Measurements from ENCODE around the gene SEMA6A. TPM values are rescaled to one million over a fixed set of nuclear protein-coding genes. Genes with fewer than 3 reads are reported as not detected.

Gene SEMA6A
- total RNA-seq, 1 donor from 2014 or later, result 0.19 TPM

DNA sequence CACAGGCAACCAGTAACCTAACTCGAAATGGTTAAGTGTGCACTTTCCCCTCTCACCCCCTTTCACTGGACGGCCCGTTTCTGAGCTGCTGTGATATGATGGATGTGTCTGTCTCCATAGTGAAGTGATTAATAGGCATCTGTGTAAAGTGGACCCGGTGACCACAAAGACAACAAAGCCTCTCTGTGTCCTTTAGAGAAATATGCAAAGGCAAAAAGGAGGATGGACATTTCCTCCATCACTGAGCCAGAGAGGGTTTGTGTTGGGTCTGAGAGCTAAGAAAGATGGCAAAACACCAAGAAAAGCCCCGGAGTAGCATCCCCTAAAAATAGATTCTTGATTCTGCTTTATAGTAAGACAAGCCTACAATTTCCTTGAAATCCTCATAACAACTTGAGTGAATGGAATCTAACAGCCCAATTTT is 120.6 kb downstream of the SEMA6A start:
- no peaks in the 10 kb centered on the region for H3K27me3 Mint-ChIP-seq
- H3K36me3 Mint-ChIP-seq (ENCODE audit: low read depth), result no peaks in the 10 kb centered on the region
- H3K4me3 Mint-ChIP-seq, result no peak overlapping the region
- intact Hi-C loops (cut with micrococcal nuclease), result no loop called here
- no peaks in the 10 kb centered on the region for H3K9me3 Mint-ChIP-seq
- no peak overlapping the region for H3K27ac Mint-ChIP-seq
- H3K4me1 Mint-ChIP-seq, result peaks cover 3% of the 10 kb centered on the region
- DNase-seq, result no peak

- peaks cover 3% of the 10 kb centered on the region for H3K4me1 Mint-ChIP-seq
- no peaks in the 10 kb centered on the region for H3K9me3 Mint-ChIP-seq
- no peaks in the 10 kb centered on the region for H3K36me3 Mint-ChIP-seq (ENCODE audit: low read depth)
- no peak overlapping the region for H3K4me3 Mint-ChIP-seq
- intact Hi-C loops (cut with micrococcal nuclease), result no loop called here
- no peaks in the 10 kb centered on the region for H3K27me3 Mint-ChIP-seq
- H3K27ac Mint-ChIP-seq, result no peak overlapping the region
- no peak for DNase-seq
Observed at GRCh38 chr5:116452774-116453368, 121.8 kb downstream of the SEMA6A start.

GRCh38 chr5:116451905-116452450 is 122.6 kb downstream of the SEMA6A start:
- Mint-ChIP-seq H3K9me3 (no peaks in the 10 kb centered on the region), H3K4me1 (peaks cover 3% of the 10 kb centered on the region), H3K27me3 (no peaks in the 10 kb centered on the region), H3K36me3 (ENCODE audit: low read depth) (no peaks in the 10 kb centered on the region), H3K27ac (no peak overlapping the region), H3K4me3 (no peak overlapping the region)
- DNase-seq, result no peak
- intact Hi-C loops (cut with micrococcal nuclease), result no loop called here

DNA sequence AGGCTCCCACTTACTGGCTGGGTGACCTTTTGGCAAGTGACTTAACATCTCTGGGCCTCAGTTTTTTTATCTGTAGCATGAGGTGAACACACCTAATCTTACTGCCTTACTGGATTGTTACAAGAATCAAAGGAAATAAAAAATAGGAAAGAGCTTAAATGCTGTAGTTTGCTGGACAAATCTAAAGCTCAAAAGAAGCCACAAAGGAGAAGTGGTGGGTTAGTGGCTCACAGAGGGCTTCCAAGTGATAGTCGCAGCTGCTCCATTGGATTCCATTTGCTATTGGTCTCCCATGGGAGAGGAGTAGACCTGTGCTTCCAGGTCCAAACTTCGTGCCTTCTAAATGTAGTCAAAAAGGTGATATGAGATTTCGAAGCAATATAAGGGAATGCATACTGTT is 123.6 kb downstream of the SEMA6A start:
- Mint-ChIP-seq H3K27ac (no peak overlapping the region), H3K4me3 (no peak overlapping the region), H3K27me3 (no peaks in the 10 kb centered on the region), H3K9me3 (no peaks in the 10 kb centered on the region), H3K4me1 (peaks cover 3% of the 10 kb centered on the region), H3K36me3 (ENCODE audit: low read depth) (no peaks in the 10 kb centered on the region)
- intact Hi-C loops (cut with micrococcal nuclease), result no loop called here
- no peak for DNase-seq

- no peak overlapping the region for H3K4me3 Mint-ChIP-seq
- H3K4me1 Mint-ChIP-seq, result peaks cover 3% of the 10 kb centered on the region
- no peaks in the 10 kb centered on the region for H3K36me3 Mint-ChIP-seq (ENCODE audit: low read depth)
- H3K9me3 Mint-ChIP-seq, result no peaks in the 10 kb centered on the region
- intact Hi-C loops (cut with micrococcal nuclease), result no loop called here
- no peak for DNase-seq
- H3K27ac Mint-ChIP-seq, result no peak overlapping the region
- H3K27me3 Mint-ChIP-seq, result no peaks in the 10 kb centered on the region
Observed at GRCh38 chr5:116449458-116449857, 125.2 kb downstream of the SEMA6A start.

DNA sequence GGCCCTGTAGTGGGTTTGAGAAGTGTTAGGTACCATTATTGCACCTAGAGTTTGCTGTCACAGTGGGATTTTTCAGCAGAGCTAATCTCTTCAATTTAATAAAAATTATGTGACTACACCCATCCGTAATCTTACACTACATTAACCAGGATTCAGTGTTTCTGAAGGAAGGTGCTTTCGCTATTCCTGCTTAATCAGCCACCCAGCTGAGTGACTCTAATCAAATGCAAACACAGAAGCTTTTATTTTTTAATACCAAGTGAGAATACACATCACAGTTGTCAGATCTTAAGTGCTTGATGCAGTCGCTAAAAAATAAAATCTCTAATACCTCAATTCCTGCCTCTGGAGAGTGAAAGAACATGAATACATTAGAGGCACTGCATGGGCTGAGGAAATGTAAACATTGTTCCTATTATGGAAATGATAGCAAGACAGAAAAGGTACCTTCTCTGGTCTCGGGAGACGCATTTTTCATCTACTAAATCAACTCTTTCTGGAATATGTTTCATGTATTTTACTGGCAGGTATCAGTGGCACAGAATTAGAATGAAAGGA is 125.7 kb downstream of the SEMA6A start:
- Mint-ChIP-seq H3K27me3 (no peaks in the 10 kb centered on the region), H3K36me3 (ENCODE audit: low read depth) (no peaks in the 10 kb centered on the region), H3K4me1 (no peaks in the 10 kb centered on the region), H3K9me3 (no peaks in the 10 kb centered on the region), H3K4me3 (no peak overlapping the region), H3K27ac (no peak overlapping the region)
- intact Hi-C loops (cut with micrococcal nuclease), result no loop called here
- no peak for DNase-seq

DNA sequence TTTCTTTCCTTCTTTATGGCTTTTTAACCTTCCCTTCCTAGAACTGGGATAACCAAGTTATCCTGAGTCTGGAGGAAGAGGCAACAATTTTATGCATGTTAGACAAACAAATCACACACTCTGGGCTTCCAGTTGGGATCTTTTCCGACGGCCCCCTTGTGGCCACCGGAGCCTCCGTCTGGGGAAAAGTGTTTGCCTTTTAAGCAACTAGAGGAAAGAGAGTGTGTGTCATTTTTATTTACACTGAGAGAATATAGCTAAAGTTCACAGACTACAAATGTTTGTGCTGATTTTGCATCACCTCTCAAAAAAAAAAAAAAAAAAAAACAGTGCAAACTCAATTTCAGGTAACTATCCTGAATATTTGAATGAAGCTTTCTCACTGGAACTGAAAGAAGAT is 126.2 kb downstream of the SEMA6A start:
- H3K27me3 Mint-ChIP-seq, result no peaks in the 10 kb centered on the region
- no peak overlapping the region for H3K4me3 Mint-ChIP-seq
- no peaks in the 10 kb centered on the region for H3K4me1 Mint-ChIP-seq
- H3K36me3 Mint-ChIP-seq (ENCODE audit: low read depth), result no peaks in the 10 kb centered on the region
- intact Hi-C loops (cut with micrococcal nuclease), result no loop called here
- no peaks in the 10 kb centered on the region for H3K9me3 Mint-ChIP-seq
- no peak for DNase-seq
- no peak overlapping the region for H3K27ac Mint-ChIP-seq

DNA sequence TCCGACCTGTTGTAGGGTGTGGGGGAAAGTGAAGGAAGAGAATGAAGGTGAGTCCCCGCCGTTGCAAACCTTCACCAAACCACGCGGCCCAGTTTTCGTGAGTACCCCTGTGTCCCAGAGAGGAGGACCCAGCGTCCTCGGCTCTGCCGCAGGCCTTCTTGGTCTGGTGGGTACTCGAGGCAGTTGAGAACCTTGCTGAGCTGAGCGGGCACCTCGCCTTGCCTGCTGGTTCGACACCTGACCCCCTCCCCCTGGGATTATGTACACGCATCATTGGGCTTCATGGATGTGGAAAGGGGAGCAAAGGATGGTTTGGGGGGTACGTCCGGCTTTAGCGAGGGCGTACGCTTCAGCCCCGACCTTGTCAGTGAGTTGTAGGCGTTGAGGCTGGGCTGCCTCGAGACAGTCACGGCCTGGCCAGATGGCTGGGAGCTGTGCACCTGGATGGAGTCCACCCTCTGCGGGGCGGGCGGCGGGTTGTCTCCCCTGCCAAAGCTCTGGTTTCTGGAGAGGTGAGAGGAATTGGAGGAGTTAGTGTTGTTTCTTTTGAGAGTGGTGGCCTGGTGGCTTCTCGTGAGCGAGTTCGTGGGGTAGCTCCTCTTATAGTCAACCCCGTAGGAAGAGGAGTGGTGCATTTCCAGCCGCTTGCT is 128.1 kb downstream of the SEMA6A start:
- DNase-seq, result no peak
- Mint-ChIP-seq H3K27ac (no peak overlapping the region), H3K4me3 (no peak overlapping the region), H3K27me3 (no peaks in the 10 kb centered on the region), H3K4me1 (no peaks in the 10 kb centered on the region), H3K9me3 (no peaks in the 10 kb centered on the region), H3K36me3 (ENCODE audit: low read depth) (no peaks in the 10 kb centered on the region)
- intact Hi-C loops (cut with micrococcal nuclease), result no loop called here

DNA sequence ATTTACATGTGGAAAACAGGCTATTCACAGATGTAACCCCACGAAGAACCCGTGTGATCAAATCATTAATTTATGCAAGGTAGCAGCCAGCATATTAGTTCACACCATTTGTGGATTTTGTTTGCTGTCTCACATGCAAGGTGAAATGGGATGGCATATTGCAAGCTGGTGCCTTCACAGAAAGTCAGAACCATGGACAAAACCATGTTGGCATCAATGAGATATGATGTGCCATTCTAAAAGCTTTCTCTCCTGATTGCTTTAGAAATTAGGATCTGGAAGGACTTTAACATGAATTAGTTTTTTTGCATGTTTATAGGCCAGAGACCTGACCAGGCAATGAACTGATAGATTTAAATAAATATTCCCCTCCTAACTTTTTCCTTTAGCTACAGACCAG is 129.3 kb downstream of the SEMA6A start:
- no peak overlapping the region for H3K27ac Mint-ChIP-seq
- H3K27me3 Mint-ChIP-seq, result no peaks in the 10 kb centered on the region
- no peaks in the 10 kb centered on the region for H3K36me3 Mint-ChIP-seq (ENCODE audit: low read depth)
- H3K4me3 Mint-ChIP-seq, result no peak overlapping the region
- no peaks in the 10 kb centered on the region for H3K9me3 Mint-ChIP-seq
- no peak for DNase-seq
- intact Hi-C loops (cut with micrococcal nuclease), result no loop called here
- H3K4me1 Mint-ChIP-seq, result no peaks in the 10 kb centered on the region

DNA sequence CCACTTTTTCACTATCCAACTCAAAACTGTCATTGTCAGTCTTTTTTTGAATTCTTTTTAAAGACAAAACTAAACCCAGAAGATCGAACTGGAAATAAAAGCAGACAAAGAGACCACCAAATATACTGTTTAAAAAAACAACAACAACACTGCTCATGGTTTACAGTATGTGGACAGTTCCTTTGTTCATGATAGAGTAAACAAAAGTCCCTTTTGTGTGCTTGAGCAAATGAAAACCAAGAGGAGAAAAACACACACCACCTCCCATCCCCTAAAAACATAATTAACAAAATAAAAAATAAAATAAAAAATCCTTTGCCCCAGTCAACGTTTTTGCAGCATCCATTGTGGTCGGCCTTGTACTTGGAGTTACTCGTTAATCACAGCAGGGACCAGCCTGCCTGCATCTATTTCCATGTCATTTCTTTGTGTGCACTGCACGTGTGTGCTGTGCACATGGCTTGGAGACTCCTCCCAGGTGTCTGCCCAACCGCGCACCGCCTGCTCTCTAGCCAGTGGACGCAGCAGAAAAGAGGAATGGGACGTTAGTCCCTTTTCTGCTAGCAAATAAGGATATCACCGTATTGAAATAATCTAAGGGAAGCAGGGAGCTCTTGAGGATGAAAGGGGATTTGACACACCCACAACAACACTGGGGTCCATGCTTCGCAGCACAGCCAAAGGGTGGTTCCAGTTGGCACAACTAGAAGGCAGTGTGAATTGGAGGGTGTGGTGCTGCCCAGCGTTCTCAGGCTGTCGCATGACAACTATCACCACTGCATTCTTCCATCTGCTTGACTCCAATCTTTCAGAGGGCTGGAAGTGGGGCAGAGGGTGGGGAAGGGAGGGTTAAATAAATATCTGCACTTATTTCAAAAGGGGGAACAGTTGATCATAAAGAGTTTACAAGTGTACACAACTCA is 130.0 kb downstream of the SEMA6A start:
- DNase-seq, result no peak
- H3K27me3 Mint-ChIP-seq, result no peaks in the 10 kb centered on the region
- H3K4me1 Mint-ChIP-seq, result no peaks in the 10 kb centered on the region
- no peaks in the 10 kb centered on the region for H3K9me3 Mint-ChIP-seq
- intact Hi-C loops (cut with micrococcal nuclease), result no loop called here
- no peaks in the 10 kb centered on the region for H3K36me3 Mint-ChIP-seq (ENCODE audit: low read depth)
- no peak overlapping the region for H3K4me3 Mint-ChIP-seq
- H3K27ac Mint-ChIP-seq, result no peak overlapping the region

GRCh38 chr5:116442931-116443551 is 131.6 kb downstream of the SEMA6A start:
- no peak for DNase-seq
- H3K4me1 Mint-ChIP-seq, result no peaks in the 10 kb centered on the region
- no peak overlapping the region for H3K4me3 Mint-ChIP-seq
- H3K27ac Mint-ChIP-seq, result no peak overlapping the region
- no peaks in the 10 kb centered on the region for H3K36me3 Mint-ChIP-seq (ENCODE audit: low read depth)
- intact Hi-C loops (cut with micrococcal nuclease), result no loop called here
- no peaks in the 10 kb centered on the region for H3K27me3 Mint-ChIP-seq
- H3K9me3 Mint-ChIP-seq, result no peaks in the 10 kb centered on the region

DNA sequence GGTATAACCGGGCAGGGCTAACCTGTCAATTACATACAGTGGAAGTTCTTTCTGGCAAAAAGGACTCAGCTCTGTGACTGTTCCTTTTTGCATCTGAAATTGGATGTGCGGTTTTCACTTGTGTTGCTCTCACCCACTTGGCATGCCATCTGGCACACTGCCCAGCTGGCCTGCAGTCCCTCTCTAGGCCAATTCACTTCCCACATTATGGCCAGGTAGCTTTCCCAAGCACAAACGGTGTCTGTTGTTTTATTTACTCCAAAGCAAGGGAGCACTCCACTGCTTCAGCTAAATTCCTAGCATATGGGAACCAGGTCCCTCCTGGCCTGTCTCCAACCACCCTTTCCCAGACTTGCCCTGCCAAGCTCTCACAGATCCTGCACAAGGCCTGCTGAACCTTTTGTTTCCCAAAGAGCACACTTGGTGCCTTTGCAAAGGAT is 132.5 kb downstream of the SEMA6A start:
- Mint-ChIP-seq H3K4me1 (no peaks in the 10 kb centered on the region), H3K36me3 (ENCODE audit: low read depth) (no peaks in the 10 kb centered on the region), H3K4me3 (no peak overlapping the region), H3K27ac (no peak overlapping the region), H3K9me3 (no peaks in the 10 kb centered on the region), H3K27me3 (no peaks in the 10 kb centered on the region)
- intact Hi-C loops (cut with micrococcal nuclease), result no loop called here
- DNase-seq, result no peak

DNA sequence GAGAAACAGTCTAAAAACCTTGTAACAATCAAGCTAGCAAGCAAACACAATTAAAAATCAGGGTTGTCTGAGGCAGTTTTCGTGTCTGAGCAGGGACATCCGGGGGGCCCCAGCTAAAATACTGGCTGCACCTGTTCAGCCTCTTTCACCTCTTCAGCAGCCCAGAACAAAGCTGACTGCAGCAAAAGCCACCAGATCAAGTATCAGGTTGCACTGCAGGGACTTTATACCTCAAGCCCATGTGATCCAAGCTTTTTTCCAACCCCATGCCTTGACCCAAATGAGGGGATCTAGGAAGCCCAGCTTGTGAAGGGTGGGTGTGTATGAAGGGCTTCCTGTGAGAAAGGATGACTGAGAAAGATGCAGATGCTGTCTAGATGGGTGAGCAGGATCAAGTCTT is 133.4 kb downstream of the SEMA6A start:
- Mint-ChIP-seq H3K9me3 (no peaks in the 10 kb centered on the region), H3K27me3 (no peaks in the 10 kb centered on the region), H3K27ac (no peak overlapping the region), H3K36me3 (ENCODE audit: low read depth) (no peaks in the 10 kb centered on the region), H3K4me1 (no peaks in the 10 kb centered on the region), H3K4me3 (no peak overlapping the region)
- no peak for DNase-seq
- intact Hi-C loops (cut with micrococcal nuclease), result no loop called here
